Lung microvascular endothelial cell (primary cell): ENCODE data around the gene ITSN1. TPM values are rescaled to one million over a fixed set of nuclear protein-coding genes. Genes with fewer than 3 reads are reported as not detected.

Experiments
- DNase-seq, 2 donors: peaks; one replicate each; pipeline versions ENCODE4 v3.0.0 to v3.0.0-alpha.2; 2010; ENCODE audit warnings: low read depth in 2 of 2
- total RNA-seq: library from RNA; depleted of rRNA; stranded (reverse); fragments of >200 nt; gene quantifications from 2 replicates; pipeline ENCODE4 v1.2.1, GENCODE V29; 2014

The ITSN1 gene
- total RNA-seq, 1 donor from 2014 or later: 40.5 TPM

- DNase-seq: no peak
These were observed 38.6 kb downstream of the ITSN1 start for GRCh38 chr21:33680870-33681269.

- peak in 1 of 2 donors; percentile 94 for DNase-seq
These were observed 40.8 kb downstream of the ITSN1 start for GRCh38 chr21:33682992-33683627.

GRCh38 chr21:33684068-33684467 lies 41.8 kb downstream of the ITSN1 start:
- peak in 1 of 2 donors; percentile 37 for DNase-seq

GRCh38 chr21:33684923-33685560 lies 42.7 kb downstream of the ITSN1 start:
- DNase-seq: peak in 1 of 2 donors; percentile 57

- DNase-seq: peak; percentile 32 to 91
These were observed 43.4 kb downstream of the ITSN1 start for GRCh38 chr21:33685613-33686197.

GRCh38 chr21:33686386-33686785 lies 44.1 kb downstream of the ITSN1 start:
- no peak for DNase-seq

- DNase-seq: no peak
These were observed 45.3 kb downstream of the ITSN1 start for GRCh38 chr21:33687634-33688033.

GRCh38 chr21:33688353-33688752 lies 46.1 kb downstream of the ITSN1 start:
- no peak for DNase-seq

- no peak for DNase-seq
These were observed 48.6 kb downstream of the ITSN1 start for GRCh38 chr21:33690874-33691273.

GRCh38 chr21:33691945-33692603 lies 49.8 kb downstream of the ITSN1 start:
- no peak for DNase-seq

- DNase-seq: no peak
These were observed 53.5 kb downstream of the ITSN1 start for GRCh38 chr21:33695813-33696212.

- no peak for DNase-seq
These were observed 54.2 kb downstream of the ITSN1 start for GRCh38 chr21:33696465-33696864.

- peak in 1 of 2 donors; percentile 16 for DNase-seq
These were observed 56.0 kb downstream of the ITSN1 start for GRCh38 chr21:33698087-33698860.

- DNase-seq: no peak
These were observed 57.0 kb downstream of the ITSN1 start for GRCh38 chr21:33699277-33699676.

- no peak for DNase-seq
These were observed 58.2 kb downstream of the ITSN1 start for GRCh38 chr21:33700491-33700890.

- peak; percentile 28 to 45 for DNase-seq
These were observed 61.7 kb downstream of the ITSN1 start for GRCh38 chr21:33703750-33704606.

- DNase-seq: no peak
These were observed 65.5 kb downstream of the ITSN1 start for GRCh38 chr21:33707846-33708245.

GRCh38 chr21:33708874-33709273 lies 66.6 kb downstream of the ITSN1 start:
- DNase-seq: no peak

GRCh38 chr21:33712022-33712803 lies 69.9 kb downstream of the ITSN1 start:
- peak in 1 of 2 donors; percentile 49 for DNase-seq

- no peak for DNase-seq
These were observed 78.8 kb downstream of the ITSN1 start for GRCh38 chr21:33721081-33721480.
